IMR-90 (cell line): ENCODE data around the gene ALS2CL.

Source experiments
- CHD1 ChIP-seq: IDR thresholded peaks from 2 replicates; pipeline ENCODE4 v1.6.1; 2012; ENCODE audit warnings: low read depth, low read length, improper control_type of control experiment
- FOS ChIP-seq: fragments of 150-350 bp; IDR thresholded peaks from 2 replicates; pipeline ENCODE4 v1.6.1; 2016; ENCODE audit warnings: low read depth, low read length
- MXI1 ChIP-seq: IDR thresholded peaks from 2 replicates; pipeline ENCODE4 v1.6.1; 2012; ENCODE audit warnings: low read depth, mild to moderate bottlenecking, low read length, moderate library complexity, borderline replicate concordance
- POLR2A ChIP-seq: IDR thresholded peaks from 2 replicates; pipeline ENCODE4 v1.6.1; 2012; ENCODE audit warnings: mild to moderate bottlenecking, low read depth, low read length
- RAD21 ChIP-seq: IDR thresholded peaks from 2 replicates; pipeline ENCODE4 v1.6.1; 2012; ENCODE audit warnings: low read length, improper control_type of control experiment
- RCOR1 ChIP-seq: IDR thresholded peaks from 2 replicates; pipeline ENCODE4 v1.6.1; 2012; ENCODE audit warnings: mild to moderate bottlenecking, low read length, improper control_type of control experiment; ENCODE audit not compliant: insufficient replicate concordance
- SMC3 ChIP-seq: fragments of 150-350 bp; IDR thresholded peaks from 2 replicates; pipeline ENCODE4 v1.6.1; 2016; ENCODE audit warnings: low read depth, mild to moderate bottlenecking, antibody characterized with exemption, low read length, moderate library complexity
- TF ChIP-seq, protein P1 (sequence below): conservative IDR thresholded peaks from 2 replicates; pipeline ENCODE4 v1.5.1; 2012; ENCODE audit warnings: mild to moderate bottlenecking, low read depth, low read length, improper control_type of control experiment

DNA sequence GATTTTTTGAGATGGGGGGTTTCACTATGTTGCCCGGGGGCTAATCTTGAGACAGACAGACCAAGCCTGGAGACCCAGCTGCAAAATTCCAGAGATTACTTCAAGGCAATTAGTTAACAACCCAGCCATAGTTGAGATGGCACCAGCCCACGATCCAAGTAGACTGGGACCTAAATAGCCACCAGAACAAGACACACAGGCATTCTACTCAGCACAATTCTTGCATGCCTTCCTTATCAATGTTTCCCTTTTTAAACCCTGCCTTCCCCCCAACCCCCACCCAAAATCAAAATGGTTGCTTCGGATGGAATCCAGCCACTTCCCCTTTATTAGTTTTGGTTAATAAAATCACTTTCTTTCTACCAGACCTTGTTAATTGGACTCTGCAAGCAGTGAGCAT lies 52.6 kb downstream of the ALS2CL start:
- TF ChIP-seq, protein P1, sequence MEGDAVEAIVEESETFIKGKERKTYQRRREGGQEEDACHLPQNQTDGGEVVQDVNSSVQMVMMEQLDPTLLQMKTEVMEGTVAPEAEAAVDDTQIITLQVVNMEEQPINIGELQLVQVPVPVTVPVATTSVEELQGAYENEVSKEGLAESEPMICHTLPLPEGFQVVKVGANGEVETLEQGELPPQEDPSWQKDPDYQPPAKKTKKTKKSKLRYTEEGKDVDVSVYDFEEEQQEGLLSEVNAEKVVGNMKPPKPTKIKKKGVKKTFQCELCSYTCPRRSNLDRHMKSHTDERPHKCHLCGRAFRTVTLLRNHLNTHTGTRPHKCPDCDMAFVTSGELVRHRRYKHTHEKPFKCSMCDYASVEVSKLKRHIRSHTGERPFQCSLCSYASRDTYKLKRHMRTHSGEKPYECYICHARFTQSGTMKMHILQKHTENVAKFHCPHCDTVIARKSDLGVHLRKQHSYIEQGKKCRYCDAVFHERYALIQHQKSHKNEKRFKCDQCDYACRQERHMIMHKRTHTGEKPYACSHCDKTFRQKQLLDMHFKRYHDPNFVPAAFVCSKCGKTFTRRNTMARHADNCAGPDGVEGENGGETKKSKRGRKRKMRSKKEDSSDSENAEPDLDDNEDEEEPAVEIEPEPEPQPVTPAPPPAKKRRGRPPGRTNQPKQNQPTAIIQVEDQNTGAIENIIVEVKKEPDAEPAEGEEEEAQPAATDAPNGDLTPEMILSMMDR: no peak
- TF ChIP-seq POLR2A (no peak), FOS (no peak), CHD1 (no peak), RCOR1 (no peak), RAD21 (no peak), SMC3 (no peak), MXI1 (no peak)
